Panc1 (cell line): ENCODE measurements around the gene NEDD8. TPM values are rescaled to one million over a fixed set of nuclear protein-coding genes. Genes with fewer than 3 reads are reported as not detected.

Source experiments
- ATAC-seq: fragments of 200-7000 bp; cut with Tn5 transposase; 2 replicates; pipeline ENCODE4 v1.9.1; 2020; ENCODE audit warnings: mild to moderate bottlenecking, moderate library complexity
- BruUV-seq: library from RNA; stranded (reverse); fragments of 400-500 nt; replicated peaks from 2 replicates; lab custom pipeline; 2021; lab: Mats Ljungman, UMichigan
- CTCF ChIA-PET: fragments of 300-600 bp; sonication (Branson Sonifier 250); formaldehyde crosslinking; loops from one replicate; lab custom pipeline; 2022; ENCODE audit warnings: antibody characterized with exemption; lab: Charles Lee
- POLR2A ChIA-PET: fragments of 300-600 bp; sonication (Branson Sonifier 250); formaldehyde crosslinking; loops from one replicate; lab custom pipeline; 2022; ENCODE audit warnings: antibody characterized with exemption; lab: Charles Lee
- DNase-seq: peaks from one replicate; pipeline ENCODE4 v3.0.0-alpha.2; 2010; ENCODE audit warnings: low read depth, low spot score
- H3K27ac ChIP-seq: 2 replicates; pipeline ENCODE4 v1.5.1; 2011; ENCODE audit warnings: mild to moderate bottlenecking, low read length, inconsistent platforms
- H3K27me3 ChIP-seq: fragments of 200-500 bp; sonication (Bioruptor generic); 2 replicates; pipeline ENCODE4 v1.6.0; 2014; ENCODE audit warnings: low read length, inconsistent platforms; ENCODE audit not compliant: control insufficient read depth, insufficient read depth
- H3K36me3 ChIP-seq: fragments of 200-500 bp; sonication (Bioruptor generic); 2 replicates; pipeline ENCODE4 v1.5.1; 2014; ENCODE audit warnings: inconsistent platforms, mild to moderate bottlenecking, low read length, moderate library complexity; ENCODE audit not compliant: control insufficient read depth, insufficient read depth
- H3K4me1 ChIP-seq: 2 replicates; pipeline ENCODE4 v1.5.1; 2011; ENCODE audit warnings: inconsistent platforms, mild to moderate bottlenecking, low read length, moderate library complexity; ENCODE audit not compliant: control insufficient read depth, insufficient read depth
- H3K4me3 ChIP-seq, 2 experiments: 2 replicates each; pipeline ENCODE4 v1.5.1; 2011 to 2012; ENCODE audit warnings: low read depth in 2 of 2, low read length in 2 of 2, mild to moderate bottlenecking in 2 of 2, inconsistent platforms in 1 of 2, moderate library complexity in 1 of 2
- H3K9me3 ChIP-seq: fragments of 200-500 bp; sonication (Bioruptor generic); 2 replicates; pipeline ENCODE4 v1.5.1; 2014; ENCODE audit warnings: low read depth, mild to moderate bottlenecking, inconsistent platforms, low read length, moderate library complexity; ENCODE audit not compliant: control insufficient read depth, insufficient read depth
- CTCF ChIP-seq: fragments of 450-650 bp; IDR thresholded peaks from 2 replicates; pipeline ENCODE4 v1.5.1; 2017; ENCODE audit warnings: mild to moderate bottlenecking
- POLR2AphosphoS5 ChIP-seq: IDR thresholded peaks from 2 replicates; pipeline ENCODE4 v1.6.1; 2012; ENCODE audit warnings: mild to moderate bottlenecking, low read depth, low read length, moderate library complexity
- SIN3A ChIP-seq: IDR thresholded peaks from 2 replicates; pipeline ENCODE4 v1.6.1; 2012; ENCODE audit warnings: low read depth, mild to moderate bottlenecking, low read length, moderate library complexity, borderline replicate concordance; ENCODE audit not compliant: insufficient read depth
- TCF7L2 ChIP-seq: IDR thresholded peaks from 2 replicates; pipeline ENCODE4 v1.6.1; 2011; ENCODE audit warnings: mild to moderate bottlenecking, low read depth, low read length, inconsistent platforms
- in situ Hi-C: cut with HindIII; loops from 2 replicates; pipeline ENCODE4 v1.10.0; 2016; ENCODE audit warnings: low sequenced_read_pairs, low pct_unique_long_range_greater_than_20kb
- intact Hi-C: fragments of 100-400 bp; cut with micrococcal nuclease; formaldehyde crosslinking; loops from one replicate; pipeline ENCODE4 v1.10.0; 2022; ENCODE audit not compliant: unreplicated experiment
- total RNA-seq: library from RNA; stranded (reverse); gene quantifications from one replicate; pipeline ENCODE4 v1.2.1, GENCODE V29; 2021; ENCODE audit not compliant: unreplicated experiment
- TF ChIP-seq, protein P1 (sequence below), 2 experiments: IDR thresholded peaks; 2 replicates each; pipeline ENCODE4 v1.6.1; 2011 to 2012; ENCODE audit warnings: low read depth in 2 of 2, control low read depth in 1 of 2, low read length in 1 of 2, mild to moderate bottlenecking in 1 of 2, moderate library complexity in 1 of 2; ENCODE audit not compliant: insufficient read depth in 1 of 2

Gene NEDD8
- total RNA-seq, 1 experiment from 2014 or later, result 155 TPM

DNA sequence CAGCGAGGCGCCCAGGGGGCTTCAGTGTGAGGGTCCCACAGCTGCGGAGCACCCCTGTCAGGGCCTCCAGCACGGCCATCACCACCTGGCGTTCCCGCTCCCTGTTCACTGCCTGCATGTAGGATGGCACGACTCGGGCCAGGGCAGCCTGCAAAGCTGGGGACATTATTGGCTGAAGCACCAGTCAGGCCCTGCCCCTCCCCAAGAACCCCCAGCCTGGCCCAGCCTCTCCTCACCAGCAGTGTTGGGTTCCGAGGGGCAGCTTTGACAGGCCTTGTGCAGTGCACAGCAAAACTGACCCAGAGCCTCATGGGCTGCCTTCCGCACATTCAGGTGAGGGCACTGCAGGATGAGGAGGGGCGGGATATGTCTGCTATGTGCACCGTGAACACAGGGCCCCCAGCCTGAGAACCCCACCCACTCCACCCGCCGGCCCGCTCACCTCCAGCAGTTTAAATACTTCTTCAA lies 49.1 kb downstream of the NEDD8 start:
- BruUV-seq, result no TSS peak
- in situ Hi-C loops, result no loop called here
- intact Hi-C loops, result no loop called here
- no peaks in the 10 kb centered on the region for H3K27me3 ChIP-seq
- H3K9me3 ChIP-seq, result no peaks in the 10 kb centered on the region
- CTCF ChIA-PET, result no interaction called here
- POLR2A ChIA-PET, result interaction anchor here (0.5 to 0.6 kb wide), 2 partner anchors 12 to 42 kb away, joined by 9 to 11 read pairs; no protein-coding TSS in a partner anchor
- peaks cover 4% of the 10 kb centered on the region; the same call in 1 of the 2 replicates for H3K4me1 ChIP-seq
- H3K4me3 ChIP-seq, result no peak overlapping the region
- ATAC-seq (no peak), DNase-seq (no peak)
- H3K27ac ChIP-seq, result no peak overlapping the region
- TF ChIP-seq TCF7L2 (no peak), SIN3A (no peak), POLR2AphosphoS5 (no peak), CTCF (no peak)
- TF ChIP-seq, protein P1, sequence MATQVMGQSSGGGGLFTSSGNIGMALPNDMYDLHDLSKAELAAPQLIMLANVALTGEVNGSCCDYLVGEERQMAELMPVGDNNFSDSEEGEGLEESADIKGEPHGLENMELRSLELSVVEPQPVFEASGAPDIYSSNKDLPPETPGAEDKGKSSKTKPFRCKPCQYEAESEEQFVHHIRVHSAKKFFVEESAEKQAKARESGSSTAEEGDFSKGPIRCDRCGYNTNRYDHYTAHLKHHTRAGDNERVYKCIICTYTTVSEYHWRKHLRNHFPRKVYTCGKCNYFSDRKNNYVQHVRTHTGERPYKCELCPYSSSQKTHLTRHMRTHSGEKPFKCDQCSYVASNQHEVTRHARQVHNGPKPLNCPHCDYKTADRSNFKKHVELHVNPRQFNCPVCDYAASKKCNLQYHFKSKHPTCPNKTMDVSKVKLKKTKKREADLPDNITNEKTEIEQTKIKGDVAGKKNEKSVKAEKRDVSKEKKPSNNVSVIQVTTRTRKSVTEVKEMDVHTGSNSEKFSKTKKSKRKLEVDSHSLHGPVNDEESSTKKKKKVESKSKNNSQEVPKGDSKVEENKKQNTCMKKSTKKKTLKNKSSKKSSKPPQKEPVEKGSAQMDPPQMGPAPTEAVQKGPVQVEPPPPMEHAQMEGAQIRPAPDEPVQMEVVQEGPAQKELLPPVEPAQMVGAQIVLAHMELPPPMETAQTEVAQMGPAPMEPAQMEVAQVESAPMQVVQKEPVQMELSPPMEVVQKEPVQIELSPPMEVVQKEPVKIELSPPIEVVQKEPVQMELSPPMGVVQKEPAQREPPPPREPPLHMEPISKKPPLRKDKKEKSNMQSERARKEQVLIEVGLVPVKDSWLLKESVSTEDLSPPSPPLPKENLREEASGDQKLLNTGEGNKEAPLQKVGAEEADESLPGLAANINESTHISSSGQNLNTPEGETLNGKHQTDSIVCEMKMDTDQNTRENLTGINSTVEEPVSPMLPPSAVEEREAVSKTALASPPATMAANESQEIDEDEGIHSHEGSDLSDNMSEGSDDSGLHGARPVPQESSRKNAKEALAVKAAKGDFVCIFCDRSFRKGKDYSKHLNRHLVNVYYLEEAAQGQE (IDR thresholded peaks at IDR 0.05; ENCODE audit: insufficient read depth in 1 of 2, low read depth in 2 of 2, low read length in 1 of 2), result no peak
- 0 out of 2 replicates have a peak, but pooled peaks cover 2% of the 10 kb centered on the region for H3K36me3 ChIP-seq

DNA sequence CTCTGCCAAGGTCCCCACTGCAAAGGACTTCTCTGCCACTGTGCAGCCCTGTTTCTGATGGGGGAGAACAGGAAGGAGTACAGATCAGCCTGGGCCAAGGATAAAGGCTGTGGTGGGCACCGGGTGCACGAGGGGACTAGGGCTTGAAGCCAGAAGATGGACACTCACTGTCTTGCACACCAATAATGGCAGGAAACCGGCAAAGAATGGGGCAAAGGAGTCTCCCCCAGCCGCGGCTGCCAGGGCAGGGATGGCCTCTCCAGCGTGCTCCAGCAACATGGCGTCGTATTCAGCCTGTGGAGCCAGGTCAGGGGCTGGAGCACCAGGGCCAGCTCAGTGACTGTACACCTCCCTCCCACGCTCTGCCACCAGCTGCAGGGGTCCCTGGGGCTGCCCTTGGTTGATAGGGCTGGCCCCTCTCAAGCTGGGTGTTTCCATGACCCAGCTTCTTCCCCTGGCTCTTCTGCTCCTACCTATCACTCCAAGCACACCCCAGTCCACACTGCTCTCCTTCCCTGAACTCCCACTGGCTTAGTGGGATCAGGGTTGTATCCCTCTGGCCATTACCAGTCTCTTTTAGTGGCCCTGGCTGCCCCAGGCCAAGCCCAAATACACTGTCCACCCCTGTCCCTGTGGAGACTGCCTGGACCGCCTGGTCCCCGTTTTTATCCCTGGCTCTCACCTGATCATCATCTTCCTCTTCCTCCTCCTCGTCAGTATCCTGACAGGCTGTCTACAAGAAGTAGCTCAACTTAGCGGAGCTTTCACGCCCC lies 49.9 kb downstream of the NEDD8 start:
- no peaks in the 10 kb centered on the region for H3K9me3 ChIP-seq
- 0 out of 2 replicates have a peak, but pooled peaks cover 2% of the 10 kb centered on the region for H3K36me3 ChIP-seq
- no peak overlapping the region for H3K27ac ChIP-seq
- in situ Hi-C loops (no loop called here), intact Hi-C loops (no loop called here)
- ATAC-seq, result no peak
- no peaks in the 10 kb centered on the region; the same call in 1 of the 2 replicates for H3K4me1 ChIP-seq
- no peaks in the 10 kb centered on the region for H3K27me3 ChIP-seq
- ChIA-PET CTCF (no interaction called here), POLR2A (interaction anchor here (0.6 kb wide), 1 partner anchor 42 kb away, joined by 11 read pairs; no protein-coding TSS in a partner anchor)
- H3K4me3 ChIP-seq, result no peak overlapping the region
- no peak for DNase-seq
- BruUV-seq, result no TSS peak
- TF ChIP-seq TCF7L2, result no peak
- 0 out of 2 replicates have a peak, but pooled peaks have one; percentile 18 for TF ChIP-seq POLR2AphosphoS5
